GM12891 (cell line): ENCODE measurements around the gene ARHGAP40.

ENCODE experiments used
- PAX5 ChIP-seq: IDR thresholded peaks from 2 replicates; pipeline ENCODE4 v1.6.1; 2011; ENCODE audit warnings: low read length, moderate library complexity, mild to moderate bottlenecking; ENCODE audit not compliant: insufficient read depth, severe bottlenecking
- POLR2A ChIP-seq: IDR thresholded peaks from 2 replicates; pipeline ENCODE4 v1.6.1; 2011; ENCODE audit warnings: low read depth, low read length, control low read depth
- POLR2AphosphoS5 ChIP-seq: IDR thresholded peaks from 2 replicates; pipeline ENCODE4 v1.6.1; 2011; ENCODE audit warnings: low read depth, low read length, control low read depth
- TAF1 ChIP-seq: IDR thresholded peaks from 2 replicates; pipeline ENCODE4 v1.6.1; 2011; ENCODE audit warnings: low read depth, low read length, control low read depth

- TF ChIP-seq POLR2AphosphoS5, result no peak
- TF ChIP-seq TAF1, result no peak
- TF ChIP-seq POLR2A, result no peak
- TF ChIP-seq PAX5, result no peak
Observed at GRCh38 chr20:38579921-38580320, 21.7 kb upstream of the ARHGAP40 start.
